Neural progenitor cell (in vitro differentiated cells): Measurements from ENCODE around the gene CELSR1. TPM values are rescaled to one million over a fixed set of nuclear protein-coding genes. Genes with fewer than 3 reads are reported as not detected.
A peak's percentile ranks its signal among the peaks of the same experiment; 100 is the strongest.

Experiments used
- DNase-seq: peaks from one replicate; pipeline ENCODE4 v3.0.0-alpha.2; 2016; ENCODE audit warnings: low spot score
- H2AFZ ChIP-seq: fragments of 200-600 bp; sonication (generic); replicated peaks from 2 replicates; pipeline ENCODE4 v1.6.1; 2016; ENCODE audit warnings: antibody characterized with exemption
- H3F3A ChIP-seq: fragments of 200-600 bp; sonication (generic); 2 replicates; pipeline ENCODE4 v1.6.1; 2016; ENCODE audit warnings: antibody characterized with exemption, low read depth
- H3K27ac ChIP-seq: fragments of 200-600 bp; sonication (generic); 2 replicates; pipeline ENCODE4 v1.5.1; 2016; ENCODE audit warnings: mild to moderate bottlenecking
- H3K27me3 ChIP-seq: fragments of 200-600 bp; sonication (generic); 2 replicates; pipeline ENCODE4 v1.6.1; 2016; ENCODE audit warnings: mild to moderate bottlenecking, moderate library complexity
- H3K36me3 ChIP-seq: fragments of 200-600 bp; sonication (generic); 2 replicates; pipeline ENCODE4 v1.5.1; 2016
- H3K4me1 ChIP-seq: fragments of 200-600 bp; sonication (generic); 2 replicates; pipeline ENCODE4 v1.6.1; 2016; ENCODE audit warnings: mixed run types
- H3K4me2 ChIP-seq: fragments of 200-600 bp; sonication (generic); 2 replicates; pipeline ENCODE4 v1.6.1; 2016
- H3K4me3 ChIP-seq: fragments of 200-600 bp; sonication (generic); 2 replicates; pipeline ENCODE4 v1.5.1; 2016
- H3K79me2 ChIP-seq: fragments of 200-600 bp; sonication (generic); 2 replicates; pipeline ENCODE4 v1.6.1; 2016; ENCODE audit warnings: low read depth
- H3K9ac ChIP-seq: fragments of 200-600 bp; sonication (generic); 2 replicates; pipeline ENCODE4 v1.6.1; 2016
- H3K9me3 ChIP-seq: fragments of 200-600 bp; sonication (generic); 2 replicates; pipeline ENCODE4 v1.5.1; 2016; ENCODE audit warnings: low read depth
- H4K20me1 ChIP-seq: fragments of 200-600 bp; sonication (generic); 2 replicates; pipeline ENCODE4 v1.6.1; 2016; ENCODE audit warnings: low read depth
- H3K27ac Mint-ChIP-seq: 3 replicates; pipeline ENCODE4 v1.8.0; 2021; ENCODE audit warnings: mixed read lengths
- H3K27me3 Mint-ChIP-seq: 2 replicates; pipeline ENCODE4 v1.8.0; 2022; ENCODE audit warnings: low read depth, mild to moderate bottlenecking, inconsistent platforms, moderate library complexity, mixed read lengths; ENCODE audit not compliant: insufficient read depth
- H3K36me3 Mint-ChIP-seq: 3 replicates; pipeline ENCODE4 v1.8.0; 2021; ENCODE audit warnings: mixed read lengths
- H3K4me1 Mint-ChIP-seq: 3 replicates; pipeline ENCODE4 v1.8.0; 2021; ENCODE audit warnings: mixed read lengths
- H3K4me3 Mint-ChIP-seq: 3 replicates; pipeline ENCODE4 v1.8.0; 2021; ENCODE audit warnings: mild to moderate bottlenecking, moderate library complexity, mixed read lengths
- H3K9me3 Mint-ChIP-seq: 3 replicates; pipeline ENCODE4 v1.8.0; 2020; ENCODE audit warnings: mixed read lengths
- EZH2 ChIP-seq: fragments of 200-600 bp; sonication (generic); IDR thresholded peaks from 2 replicates; pipeline ENCODE4 v1.6.1; 2017; ENCODE audit warnings: antibody characterized with exemption, mild to moderate bottlenecking, moderate library complexity
- EZH2phosphoT487 ChIP-seq: fragments of 200-600 bp; sonication (generic); IDR thresholded peaks from 2 replicates; pipeline ENCODE4 v1.6.1; 2017; ENCODE audit warnings: antibody characterized with exemption
- total RNA-seq: library from RNA; depleted of rRNA; stranded (reverse); fragments of >200 nt; gene quantifications from 2 replicates; pipeline ENCODE4 v1.2.3, GENCODE V29; 2015; ENCODE audit warnings: low replicate concordance
- TF ChIP-seq, protein P1 (sequence below): fragments of 200-600 bp; sonication (generic); IDR thresholded peaks from 2 replicates; pipeline ENCODE4 v1.5.1; 2017; ENCODE audit warnings: antibody characterized with exemption, mild to moderate bottlenecking

The CELSR1 gene
- total RNA-seq, 1 donor from 2014 or later: 12.3 TPM

DNA sequence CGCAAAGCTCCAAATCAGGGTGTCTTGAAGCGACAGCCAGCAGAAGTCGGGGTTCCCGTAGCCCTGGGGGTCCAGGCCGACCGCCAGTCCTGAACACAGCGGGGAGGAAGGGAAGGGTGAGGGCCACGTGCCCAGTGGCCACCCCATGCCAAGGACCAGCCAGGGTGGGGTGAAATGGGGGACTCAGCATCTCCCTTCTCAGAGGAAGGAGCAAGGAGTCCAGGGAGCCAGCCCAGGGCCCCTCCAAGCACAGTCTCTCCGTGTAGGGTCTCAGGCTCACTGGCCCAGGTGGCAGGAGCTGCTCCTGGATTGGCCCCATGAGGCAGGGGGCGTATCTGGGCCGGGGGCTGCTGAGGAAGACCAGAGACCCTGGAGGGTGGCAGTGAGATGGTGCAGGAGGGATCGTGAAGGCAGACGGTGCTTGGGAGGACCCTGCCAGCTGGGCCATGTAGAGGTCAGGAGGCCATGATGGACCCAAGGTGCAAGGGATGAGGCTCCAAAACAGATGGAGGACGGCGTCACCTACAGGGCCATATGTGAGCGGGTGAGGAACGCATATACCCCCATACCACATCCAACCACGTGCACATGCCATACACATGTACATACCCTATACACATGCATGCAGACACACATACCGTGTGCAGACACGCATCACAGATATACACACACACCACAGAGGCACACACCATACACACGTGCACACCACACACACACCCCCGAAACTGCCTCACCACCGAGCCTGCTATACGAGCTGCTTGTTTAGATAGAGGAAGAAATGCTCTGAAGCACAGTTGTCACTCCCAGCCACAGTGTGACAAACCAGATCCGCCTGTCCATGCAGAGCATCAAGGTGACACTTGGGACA is 167.5 kb downstream of the CELSR1 start:
- Histone ChIP-seq H3K9ac (no peak overlapping the region), H2AFZ (no peak overlapping the region), H3K9me3 (no peaks in the 10 kb centered on the region), H3K4me3 (no peak overlapping the region), H3K36me3 (no peaks in the 10 kb centered on the region), H3K27me3 (no peaks in the 10 kb centered on the region), H4K20me1 (no peaks in the 10 kb centered on the region), H3K4me2 (no peak overlapping the region), H3K4me1 (no peaks in the 10 kb centered on the region), H3K79me2 (no peaks in the 10 kb centered on the region), H3F3A (no peaks in the 10 kb centered on the region), H3K27ac (no peak overlapping the region)
- peaks cover 3% of the 10 kb centered on the region for H3K9me3 Mint-ChIP-seq
- peaks cover 2% of the 10 kb centered on the region for H3K27me3 Mint-ChIP-seq
- no peak overlapping the region for H3K4me3 Mint-ChIP-seq
- TF ChIP-seq EZH2phosphoT487 (no peak), EZH2 (no peak)
- TF ChIP-seq, protein P1, sequence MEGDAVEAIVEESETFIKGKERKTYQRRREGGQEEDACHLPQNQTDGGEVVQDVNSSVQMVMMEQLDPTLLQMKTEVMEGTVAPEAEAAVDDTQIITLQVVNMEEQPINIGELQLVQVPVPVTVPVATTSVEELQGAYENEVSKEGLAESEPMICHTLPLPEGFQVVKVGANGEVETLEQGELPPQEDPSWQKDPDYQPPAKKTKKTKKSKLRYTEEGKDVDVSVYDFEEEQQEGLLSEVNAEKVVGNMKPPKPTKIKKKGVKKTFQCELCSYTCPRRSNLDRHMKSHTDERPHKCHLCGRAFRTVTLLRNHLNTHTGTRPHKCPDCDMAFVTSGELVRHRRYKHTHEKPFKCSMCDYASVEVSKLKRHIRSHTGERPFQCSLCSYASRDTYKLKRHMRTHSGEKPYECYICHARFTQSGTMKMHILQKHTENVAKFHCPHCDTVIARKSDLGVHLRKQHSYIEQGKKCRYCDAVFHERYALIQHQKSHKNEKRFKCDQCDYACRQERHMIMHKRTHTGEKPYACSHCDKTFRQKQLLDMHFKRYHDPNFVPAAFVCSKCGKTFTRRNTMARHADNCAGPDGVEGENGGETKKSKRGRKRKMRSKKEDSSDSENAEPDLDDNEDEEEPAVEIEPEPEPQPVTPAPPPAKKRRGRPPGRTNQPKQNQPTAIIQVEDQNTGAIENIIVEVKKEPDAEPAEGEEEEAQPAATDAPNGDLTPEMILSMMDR: no peak
- H3K27ac Mint-ChIP-seq: peak overlapping the region; percentile 60
- DNase-seq: no peak
- peaks cover 14% of the 10 kb centered on the region for H3K4me1 Mint-ChIP-seq
- peaks cover 14% of the 10 kb centered on the region for H3K36me3 Mint-ChIP-seq

DNA sequence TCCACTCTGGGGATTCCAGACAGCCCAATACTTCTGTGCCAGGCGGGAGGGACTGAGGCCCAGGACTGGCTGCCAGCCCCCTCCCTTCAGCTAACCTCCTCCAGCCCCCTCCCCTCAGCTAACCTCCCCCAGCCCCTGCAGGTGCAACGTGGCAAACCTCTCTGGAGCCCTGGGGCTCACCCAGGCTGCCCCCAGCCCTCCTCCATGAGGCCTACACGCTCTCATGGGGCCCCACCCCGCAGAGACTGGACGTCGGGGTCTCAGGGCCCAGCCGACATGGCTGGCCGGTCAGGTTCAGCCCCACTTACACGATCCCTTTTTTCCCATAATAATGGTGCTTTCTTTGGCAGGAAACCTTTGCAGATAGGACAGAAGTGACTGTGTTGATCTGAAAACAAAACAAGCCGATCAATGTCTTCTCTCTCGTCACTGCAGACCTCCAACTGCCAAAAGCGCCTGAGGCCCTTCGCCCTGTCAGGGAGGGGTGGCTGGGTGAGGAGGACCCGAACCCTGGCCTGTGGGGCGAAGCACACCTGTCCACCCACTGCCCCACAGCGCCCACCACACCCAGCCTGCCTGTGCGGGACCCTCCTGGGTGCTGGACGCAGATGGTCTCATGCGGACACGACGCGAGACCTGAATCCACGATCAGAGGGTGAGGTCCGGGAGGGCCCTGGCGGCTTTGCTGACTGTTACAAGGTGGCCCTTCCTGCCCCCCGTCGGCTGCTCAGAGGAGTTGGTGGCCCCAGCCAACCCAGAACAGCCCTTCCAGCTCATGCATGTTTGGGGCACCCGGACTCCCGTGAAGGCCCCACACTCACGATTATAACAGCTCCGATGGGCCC is 168.3 kb downstream of the CELSR1 start:
- no peak overlapping the region for H3K4me3 ChIP-seq
- peaks cover 2% of the 10 kb centered on the region for H3K27me3 Mint-ChIP-seq
- no peaks in the 10 kb centered on the region for H3F3A ChIP-seq
- no peak overlapping the region for H2AFZ ChIP-seq
- H3K79me2 ChIP-seq: no peaks in the 10 kb centered on the region
- no peak overlapping the region for H3K27ac Mint-ChIP-seq
- H3K36me3 Mint-ChIP-seq: peaks cover 12% of the 10 kb centered on the region
- TF ChIP-seq EZH2phosphoT487 (no peak), EZH2 (no peak)
- no peak for DNase-seq
- no peaks in the 10 kb centered on the region for H3K36me3 ChIP-seq
- H3K9me3 ChIP-seq: no peaks in the 10 kb centered on the region
- H3K4me1 Mint-ChIP-seq: peaks cover 14% of the 10 kb centered on the region
- H3K27ac ChIP-seq: no peak overlapping the region
- no peaks in the 10 kb centered on the region for H3K27me3 ChIP-seq
- no peak overlapping the region for H3K9ac ChIP-seq
- no peak overlapping the region for H3K4me3 Mint-ChIP-seq
- no peak overlapping the region for H3K4me2 ChIP-seq
- peaks cover under 1% of the 10 kb centered on the region for H3K9me3 Mint-ChIP-seq
- H3K4me1 ChIP-seq: no peaks in the 10 kb centered on the region
- no peaks in the 10 kb centered on the region for H4K20me1 ChIP-seq

DNA sequence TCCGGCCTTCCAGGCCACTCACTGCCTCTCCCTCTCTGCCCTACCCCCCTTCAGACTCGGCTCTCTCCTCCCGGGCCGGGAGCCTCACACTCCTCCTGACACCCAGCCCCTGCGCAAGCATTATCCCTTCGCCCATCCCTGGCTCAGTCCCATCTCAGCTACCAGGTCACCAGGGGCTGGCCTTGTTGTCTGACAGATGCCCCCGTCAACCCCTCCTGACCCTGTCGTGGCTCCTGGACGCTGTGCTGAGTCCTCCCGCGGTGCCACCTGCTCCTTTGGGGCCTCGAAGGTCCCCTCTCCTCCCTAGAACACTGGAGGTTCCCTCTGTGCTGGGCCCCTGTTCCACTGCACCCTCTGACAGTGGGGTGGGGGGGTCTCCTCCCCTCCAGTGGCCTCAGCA is 169.0 kb downstream of the CELSR1 start:
- H3K27me3 Mint-ChIP-seq: no peaks in the 10 kb centered on the region
- Histone ChIP-seq H3K4me2 (no peak overlapping the region), H3K27ac (no peak overlapping the region), H3F3A (no peaks in the 10 kb centered on the region), H3K9ac (no peak overlapping the region), H2AFZ (no peak overlapping the region), H3K4me3 (no peak overlapping the region), H3K36me3 (no peaks in the 10 kb centered on the region), H3K4me1 (no peaks in the 10 kb centered on the region), H4K20me1 (no peaks in the 10 kb centered on the region), H3K9me3 (no peaks in the 10 kb centered on the region), H3K27me3 (no peaks in the 10 kb centered on the region), H3K79me2 (no peaks in the 10 kb centered on the region)
- peaks cover 14% of the 10 kb centered on the region for H3K4me1 Mint-ChIP-seq
- H3K4me3 Mint-ChIP-seq: no peak overlapping the region
- no peak for TF ChIP-seq EZH2phosphoT487
- TF ChIP-seq, protein P1: no peak
- TF ChIP-seq EZH2: no peak
- H3K27ac Mint-ChIP-seq: no peak overlapping the region
- no peak for DNase-seq
- H3K9me3 Mint-ChIP-seq: no peaks in the 10 kb centered on the region
- H3K36me3 Mint-ChIP-seq: peaks cover 11% of the 10 kb centered on the region
